ENCODE measurements around the gene RBPJL.

- TF ChIP-seq CTCF (IDR thresholded peaks at IDR 0.05; ENCODE audit: low read depth, low read length, poor library complexity, severe bottlenecking) (no peak), EZH2phosphoT487 (IDR thresholded peaks at IDR 0.05; ENCODE audit: borderline replicate concordance, low read length) (no peak)
These were observed 17.8 kb upstream of the RBPJL start for GRCh38 chr20:45288860-45289259.

All from DOHH2 (cell line).